Tibial nerve (tissue), 4 donors: Measurements from ENCODE around the gene HTRA3. TPM values are rescaled to one million over a fixed set of nuclear protein-coding genes. Genes with fewer than 3 reads are reported as not detected.
A peak's percentile ranks its signal among the peaks of the same experiment; 100 is the strongest.

Experiments
- DNase-seq, 2 donors: peaks; one replicate each; pipeline ENCODE4 v3.0.0-alpha.2; 2019; ENCODE audit warnings: low spot score in 2 of 2
- H3K27ac ChIP-seq, 4 donors: fragments of 200-600 bp; sonication (generic) in 3 of 4; one replicate each; pipeline ENCODE4 v1.5.1; 2017 to 2019; ENCODE audit warnings: mild to moderate bottlenecking in 1 of 4
- H3K27me3 ChIP-seq, 2 donors: fragments of 200-600 bp; sonication (generic) in 1 of 2; one replicate each; pipeline versions ENCODE4 v1.5.1 to v1.6.0; 2017 to 2019
- H3K36me3 ChIP-seq, 3 donors: fragments of 200-600 bp; sonication (generic); one replicate each; pipeline ENCODE4 v1.5.1; 2018 to 2019
- H3K4me1 ChIP-seq, 4 donors: fragments of 200-600 bp; sonication (generic) in 3 of 4; one replicate each; pipeline ENCODE4 v1.5.1; 2017 to 2019
- H3K4me3 ChIP-seq, 4 donors: fragments of 200-600 bp; sonication (generic) in 3 of 4; one replicate each; pipeline ENCODE4 v1.5.1; 2017 to 2019; ENCODE audit warnings: mild to moderate bottlenecking in 1 of 4, moderate library complexity in 1 of 4
- H3K9me3 ChIP-seq, 4 donors: fragments of 200-600 bp; sonication (generic) in 3 of 4; one replicate each; pipeline ENCODE4 v1.5.1; 2017 to 2019
- EP300 ChIP-seq, 2 donors: sonication (generic); formaldehyde crosslinking; IDR thresholded peaks; one replicate each; pipeline ENCODE4 v1.6.1; 2017; ENCODE audit warnings: antibody characterized with exemption in 2 of 2, mild to moderate bottlenecking in 1 of 2
- POLR2A ChIP-seq, 2 donors: fragments of 450-650 bp; IDR thresholded peaks; one replicate each; pipeline ENCODE4 v1.6.1; 2017; ENCODE audit warnings: antibody characterized with exemption in 2 of 2, mild to moderate bottlenecking in 2 of 2, moderate library complexity in 2 of 2
- WGBS, 2 donors: methylation state at CpG; one replicate each; pipeline ENCODE4 v1.1.5; 2018; 5-methylcytosine and 5-hydroxymethylcytosine counted together
- total RNA-seq, 4 donors: library from RNA; depleted of rRNA; stranded (reverse); fragments of >200 nt; gene quantifications; one replicate each; pipeline ENCODE4 v1.1.0, GENCODE V29; 2016
- TF ChIP-seq, protein P1 (sequence below), 5 experiments: fragments of 200-600 bp in 3 of 5; fragments of 450-650 bp in 2 of 5; sonication (generic) in 3 of 5; IDR thresholded peaks; one replicate each; pipeline ENCODE4 v1.5.1; 2016 to 2019; ENCODE audit warnings: antibody characterized with exemption in 5 of 5, mild to moderate bottlenecking in 3 of 5, moderate library complexity in 2 of 5

The HTRA3 gene
- total RNA-seq, 4 donors from 2014 or later: 34.9 to 54.3 (median 43.5) TPM

DNA sequence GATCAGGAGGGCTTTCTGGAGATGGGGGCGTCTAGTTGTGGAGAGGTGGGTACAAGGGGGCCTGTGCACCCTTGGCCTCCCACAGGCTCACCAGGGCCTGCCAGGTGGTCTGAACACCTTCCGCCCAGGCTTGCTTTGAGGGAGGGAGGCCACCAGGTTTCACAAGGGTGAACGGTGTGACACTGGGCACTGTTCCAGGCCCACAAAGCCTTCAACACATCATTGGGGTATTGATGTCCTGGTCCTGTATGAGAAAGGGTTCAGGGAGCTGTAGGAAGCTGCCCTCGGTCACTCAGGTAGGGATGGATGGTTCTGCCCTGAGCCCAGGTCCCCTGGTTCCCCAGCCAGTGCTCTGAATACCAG is 6.0 kb downstream of the HTRA3 start:
- Histone ChIP-seq H3K9me3 (no peaks in the 10 kb centered on the region), H3K27ac (peak overlapping the region in 1 of 4 donors; percentile 35), H3K36me3 (no peaks in the 10 kb centered on the region), H3K4me1 (peaks cover 0 to 68% (median 8%) of the 10 kb centered on the region in 4 donors), H3K4me3 (no peak overlapping the region), H3K27me3 (peaks cover 0 to 8% of the 10 kb centered on the region in 2 donors)
- DNase-seq: no peak
- 77 to 87% methylated on average over 4 of the region's 4 CpGs for whole genome bisulfite sequencing, 2 donors
- TF ChIP-seq, protein P1, sequence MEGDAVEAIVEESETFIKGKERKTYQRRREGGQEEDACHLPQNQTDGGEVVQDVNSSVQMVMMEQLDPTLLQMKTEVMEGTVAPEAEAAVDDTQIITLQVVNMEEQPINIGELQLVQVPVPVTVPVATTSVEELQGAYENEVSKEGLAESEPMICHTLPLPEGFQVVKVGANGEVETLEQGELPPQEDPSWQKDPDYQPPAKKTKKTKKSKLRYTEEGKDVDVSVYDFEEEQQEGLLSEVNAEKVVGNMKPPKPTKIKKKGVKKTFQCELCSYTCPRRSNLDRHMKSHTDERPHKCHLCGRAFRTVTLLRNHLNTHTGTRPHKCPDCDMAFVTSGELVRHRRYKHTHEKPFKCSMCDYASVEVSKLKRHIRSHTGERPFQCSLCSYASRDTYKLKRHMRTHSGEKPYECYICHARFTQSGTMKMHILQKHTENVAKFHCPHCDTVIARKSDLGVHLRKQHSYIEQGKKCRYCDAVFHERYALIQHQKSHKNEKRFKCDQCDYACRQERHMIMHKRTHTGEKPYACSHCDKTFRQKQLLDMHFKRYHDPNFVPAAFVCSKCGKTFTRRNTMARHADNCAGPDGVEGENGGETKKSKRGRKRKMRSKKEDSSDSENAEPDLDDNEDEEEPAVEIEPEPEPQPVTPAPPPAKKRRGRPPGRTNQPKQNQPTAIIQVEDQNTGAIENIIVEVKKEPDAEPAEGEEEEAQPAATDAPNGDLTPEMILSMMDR (IDR thresholded peaks at IDR 0.05): no peak
- TF ChIP-seq EP300 (IDR thresholded peaks at IDR 0.05) (no peak), POLR2A (IDR thresholded peaks at IDR 0.05) (no peak)

DNA sequence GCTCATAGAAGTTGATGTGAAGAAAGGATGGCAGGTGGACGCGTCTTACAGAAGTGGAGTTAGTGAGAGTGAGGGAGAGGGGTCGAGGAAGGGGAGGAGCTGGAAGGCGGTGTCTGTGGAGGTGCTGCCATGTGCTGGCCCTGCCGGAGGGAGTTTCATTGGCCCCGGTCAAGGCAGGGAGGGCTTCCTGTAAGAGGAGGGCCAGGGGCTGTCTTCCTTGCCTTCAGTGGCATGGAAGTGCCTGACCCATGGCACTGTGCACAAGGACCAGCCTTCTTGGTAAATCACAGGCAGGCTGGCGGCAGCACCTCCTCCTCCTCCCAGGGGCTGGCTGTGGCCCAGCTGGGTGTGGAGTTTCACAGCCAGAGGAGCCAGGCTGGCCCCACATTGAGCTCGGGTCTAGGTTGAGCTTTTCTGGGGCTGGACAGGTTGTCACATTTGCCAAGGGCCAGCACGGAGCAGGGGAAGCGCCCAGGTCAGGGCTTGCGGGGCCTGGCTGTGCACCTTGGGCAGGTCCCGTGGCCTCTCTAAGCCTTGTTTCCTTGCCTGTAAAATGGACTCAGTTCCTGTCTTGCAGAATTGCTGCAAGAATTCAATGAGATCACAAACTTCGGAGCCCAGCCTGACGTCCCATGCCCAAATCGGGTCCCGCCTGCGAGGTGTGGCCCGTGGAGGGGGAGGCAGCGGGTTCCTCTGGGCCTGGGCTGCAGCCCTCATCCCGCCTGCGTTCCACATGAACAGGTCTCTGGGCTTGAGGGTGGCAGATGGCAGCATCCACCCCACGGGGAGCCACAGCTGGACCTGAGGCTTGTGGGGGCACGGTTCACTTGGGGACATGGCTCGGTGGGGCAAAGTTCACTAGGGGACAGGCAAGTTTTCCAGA is 7.0 kb downstream of the HTRA3 start:
- Histone ChIP-seq H3K36me3 (no peaks in the 10 kb centered on the region), H3K27ac (no peak overlapping the region), H3K27me3 (no peaks in the 10 kb centered on the region), H3K4me1 (peaks cover 0 to 72% (median 8%) of the 10 kb centered on the region in 4 donors), H3K9me3 (no peaks in the 10 kb centered on the region), H3K4me3 (no peak overlapping the region)
- TF ChIP-seq POLR2A (IDR thresholded peaks at IDR 0.05) (no peak), EP300 (IDR thresholded peaks at IDR 0.05) (no peak)
- TF ChIP-seq, protein P1 (IDR thresholded peaks at IDR 0.05): no peak
- no peak for DNase-seq
- WGBS, 2 donors: 48 to 75% methylated on average over 23 of the region's 24 CpGs

DNA sequence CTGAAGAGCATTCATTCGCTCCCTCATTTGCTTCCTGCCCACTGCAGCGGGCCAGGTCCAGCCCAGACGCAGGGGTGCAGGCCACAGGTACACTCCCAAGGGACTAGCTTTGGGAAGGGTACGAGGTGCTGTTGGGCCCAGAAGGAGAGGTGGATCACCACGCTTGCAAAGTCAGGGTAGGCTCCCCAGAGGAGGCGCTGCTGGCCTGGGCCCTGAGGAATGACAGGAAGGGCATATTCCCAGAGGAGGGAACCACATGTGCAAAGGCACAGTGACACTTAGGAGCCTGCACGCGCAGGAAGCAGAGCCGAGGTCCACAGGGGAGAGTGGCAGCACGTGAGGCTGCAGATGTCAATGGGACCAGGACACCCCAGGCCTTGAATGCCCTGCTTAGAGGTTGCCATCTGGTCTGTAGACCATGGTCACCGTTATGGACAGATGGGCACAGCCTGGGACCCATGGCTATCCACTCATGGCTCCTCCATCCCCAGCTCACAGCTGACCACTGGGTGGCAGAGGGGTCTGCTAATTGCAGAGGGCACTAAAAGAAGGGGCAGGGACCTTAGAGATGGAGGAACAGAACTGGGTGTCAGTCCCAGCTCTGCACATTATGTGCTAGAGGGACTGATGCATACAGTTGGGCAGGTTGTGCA is 7.9 kb downstream of the HTRA3 start:
- Histone ChIP-seq H3K27me3 (no peaks in the 10 kb centered on the region), H3K9me3 (no peaks in the 10 kb centered on the region), H3K36me3 (no peaks in the 10 kb centered on the region), H3K4me1 (peaks cover 0 to 74% (median 8%) of the 10 kb centered on the region in 4 donors), H3K4me3 (no peak overlapping the region), H3K27ac (no peak overlapping the region)
- TF ChIP-seq, protein P1 (IDR thresholded peaks at IDR 0.05): no peak
- no peak for TF ChIP-seq EP300 (IDR thresholded peaks at IDR 0.05)
- TF ChIP-seq POLR2A (IDR thresholded peaks at IDR 0.05): no peak
- no peak for DNase-seq
- WGBS, 2 donors: 79 to 82% methylated on average over 3 to 11 of the region's 11 CpGs

DNA sequence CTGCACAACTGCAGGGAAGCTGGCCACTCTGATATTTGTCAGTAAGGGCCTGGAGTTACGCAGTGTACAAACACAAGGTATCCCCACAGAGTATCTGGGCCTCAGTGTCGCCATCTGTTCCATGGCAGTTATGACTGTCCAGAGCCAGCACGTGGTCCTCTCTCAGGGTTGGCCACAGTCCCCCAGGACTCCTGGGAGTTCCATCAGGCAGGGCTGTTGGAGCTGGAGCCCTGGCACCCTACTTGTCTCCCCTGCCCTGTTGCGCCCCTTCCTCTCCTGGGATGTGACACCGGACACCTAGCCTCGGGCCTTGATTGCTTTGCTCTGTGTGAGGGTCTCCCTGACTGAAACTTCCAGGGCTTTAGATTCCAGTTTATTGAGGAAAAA is 8.4 kb downstream of the HTRA3 start:
- H3K27ac ChIP-seq: no peak overlapping the region
- TF ChIP-seq POLR2A (IDR thresholded peaks at IDR 0.05) (no peak), EP300 (IDR thresholded peaks at IDR 0.05) (no peak)
- TF ChIP-seq, protein P1 (IDR thresholded peaks at IDR 0.05): no peak
- H3K4me3 ChIP-seq: no peak overlapping the region
- H3K27me3 ChIP-seq: no peaks in the 10 kb centered on the region
- DNase-seq: no peak
- H3K9me3 ChIP-seq: no peaks in the 10 kb centered on the region
- peaks cover 0 to 69% (median 8%) of the 10 kb centered on the region in 4 donors for H3K4me1 ChIP-seq
- H3K36me3 ChIP-seq: no peaks in the 10 kb centered on the region
- WGBS, 2 donors: 62 to 84% methylated on average over 3 to 6 of the region's 6 CpGs
